GM23248 (cell line): ENCODE results near the gene ESYT3. TPM values are rescaled to one million over a fixed set of nuclear protein-coding genes. Genes with fewer than 3 reads are reported as not detected.

Experiments used
- DNase-seq: peaks from one replicate; pipeline ENCODE4 v3.0.0-alpha.2; 2015
- H2AFZ ChIP-seq: fragments of 200-600 bp; sonication (generic); 2 replicates; pipeline ENCODE4 v1.6.1; 2016; ENCODE audit warnings: antibody characterized with exemption
- H3F3A ChIP-seq: fragments of 200-600 bp; sonication (generic); 2 replicates; pipeline ENCODE4 v1.6.1; 2016; ENCODE audit warnings: mild to moderate bottlenecking, antibody characterized with exemption, mixed run types; ENCODE audit not compliant: insufficient read depth
- H3K27ac ChIP-seq: fragments of 200-600 bp; sonication (generic); 2 replicates; pipeline ENCODE4 v1.5.1; 2016; ENCODE audit warnings: mild to moderate bottlenecking
- H3K27me3 ChIP-seq: fragments of 200-600 bp; sonication (generic); replicated peaks from 2 replicates; pipeline ENCODE4 v1.6.1; 2016; ENCODE audit warnings: mild to moderate bottlenecking; ENCODE audit not compliant: insufficient read depth
- H3K36me3 ChIP-seq: fragments of 200-600 bp; sonication (generic); 2 replicates; pipeline ENCODE4 v1.6.1; 2016; ENCODE audit warnings: low read depth, mild to moderate bottlenecking
- H3K4me1 ChIP-seq: fragments of 200-600 bp; sonication (generic); 2 replicates; pipeline ENCODE4 v1.6.1; 2016; ENCODE audit warnings: mild to moderate bottlenecking; ENCODE audit not compliant: insufficient read depth
- H3K4me2 ChIP-seq: fragments of 200-600 bp; sonication (generic); one replicate; pipeline ENCODE4 v1.6.1; 2016; ENCODE audit warnings: mild to moderate bottlenecking; ENCODE audit not compliant: unreplicated experiment
- H3K4me3 ChIP-seq: fragments of 200-600 bp; sonication (generic); 2 replicates; pipeline ENCODE4 v1.5.1; 2016; ENCODE audit warnings: mild to moderate bottlenecking
- H3K79me2 ChIP-seq: fragments of 200-600 bp; sonication (generic); 2 replicates; pipeline ENCODE4 v1.6.1; 2016; ENCODE audit warnings: mild to moderate bottlenecking; ENCODE audit not compliant: insufficient read depth
- H3K9ac ChIP-seq: fragments of 200-600 bp; sonication (generic); 2 replicates; pipeline ENCODE4 v1.6.1; 2016; ENCODE audit warnings: mild to moderate bottlenecking
- H3K9me2 ChIP-seq: fragments of 200-600 bp; sonication (generic); 2 replicates; pipeline ENCODE4 v1.6.1; 2016; ENCODE audit warnings: mixed run types, mild to moderate bottlenecking, moderate library complexity; ENCODE audit not compliant: insufficient read depth
- H3K9me3 ChIP-seq: fragments of 200-600 bp; sonication (generic); one replicate; pipeline ENCODE4 v1.6.1; 2017; ENCODE audit warnings: low read depth
- H4K20me1 ChIP-seq: fragments of 200-600 bp; sonication (generic); 2 replicates; pipeline ENCODE4 v1.6.0; 2016; ENCODE audit not compliant: insufficient read depth
- EZH2 ChIP-seq: fragments of 200-600 bp; sonication (generic); IDR thresholded peaks from 2 replicates; pipeline ENCODE4 v1.6.1; 2018; ENCODE audit warnings: antibody characterized with exemption, mild to moderate bottlenecking; ENCODE audit not compliant: insufficient read depth, poor library complexity, severe bottlenecking
- EZH2phosphoT487 ChIP-seq: fragments of 200-600 bp; sonication (generic); IDR thresholded peaks from 2 replicates; pipeline ENCODE4 v1.6.1; 2018; ENCODE audit warnings: antibody characterized with exemption, moderate library complexity, mild to moderate bottlenecking, low read depth; ENCODE audit not compliant: insufficient read depth
- WGBS, 2 experiments: methylation state at CpG; one replicate each; pipeline ENCODE4 v1.1.6; 2015 to 2017; ENCODE audit warnings: low lambda C conversion rate in 2 of 2, low coverage in 1 of 2; ENCODE audit errors: missing lambda C conversion rate in 2 of 2; 5-methylcytosine and 5-hydroxymethylcytosine counted together
- in situ Hi-C: fragments of 300-500 bp; cut with MboI; formaldehyde crosslinking; loops from 2 replicates; pipeline ENCODE4 v1.15.0; 2020
- polyA plus RNA-seq: library from polyadenylated mRNA; unstranded; fragments of >200 nt; fragmentation: Nextera tagmentation; extraction: Ambion mirVana; gene quantifications from 2 replicates; pipeline ENCODE4 v1.2.1, GENCODE V29; 2016
- total RNA-seq: library from RNA; depleted of rRNA; stranded (reverse); fragments of >200 nt; shearing (Covaris generic); gene quantifications from 2 replicates; pipeline ENCODE4 v1.2.3, GENCODE V29; 2014

Gene ESYT3
- total and polyA plus RNA-seq, 2 experiments from 2014 or later: 0.48 to 1.3 TPM

- peak; percentile 41 for DNase-seq
- Histone ChIP-seq H3K9me2 (no peaks in the 10 kb centered on the region), H3K4me3 (no peak overlapping the region), H3F3A (no peaks in the 10 kb centered on the region), H2AFZ (no peak overlapping the region), H3K9ac (no peak overlapping the region), H3K36me3 (no peaks in the 10 kb centered on the region), H3K79me2 (no peaks in the 10 kb centered on the region), H3K4me1 (peaks cover 2% of the 10 kb centered on the region; the same call in 1 of the 2 replicates), H4K20me1 (no peaks in the 10 kb centered on the region), H3K4me2 (no peak overlapping the region), H3K9me3 (no peaks in the 10 kb centered on the region), H3K27me3 (no peaks in the 10 kb centered on the region), H3K27ac (no peak overlapping the region)
- in situ Hi-C loops: loop anchor here (25.0 kb wide), 1 partner anchor 456 kb away; no protein-coding TSS in a partner anchor
- TF ChIP-seq EZH2phosphoT487: no peak
- TF ChIP-seq EZH2: no peak
- 86% methylated on average over 13 of the region's 13 CpGs for WGBS, 2 experiments
Measured at GRCh38 chr3:138455801-138456716, 21.6 kb downstream of the ESYT3 start.

DNA sequence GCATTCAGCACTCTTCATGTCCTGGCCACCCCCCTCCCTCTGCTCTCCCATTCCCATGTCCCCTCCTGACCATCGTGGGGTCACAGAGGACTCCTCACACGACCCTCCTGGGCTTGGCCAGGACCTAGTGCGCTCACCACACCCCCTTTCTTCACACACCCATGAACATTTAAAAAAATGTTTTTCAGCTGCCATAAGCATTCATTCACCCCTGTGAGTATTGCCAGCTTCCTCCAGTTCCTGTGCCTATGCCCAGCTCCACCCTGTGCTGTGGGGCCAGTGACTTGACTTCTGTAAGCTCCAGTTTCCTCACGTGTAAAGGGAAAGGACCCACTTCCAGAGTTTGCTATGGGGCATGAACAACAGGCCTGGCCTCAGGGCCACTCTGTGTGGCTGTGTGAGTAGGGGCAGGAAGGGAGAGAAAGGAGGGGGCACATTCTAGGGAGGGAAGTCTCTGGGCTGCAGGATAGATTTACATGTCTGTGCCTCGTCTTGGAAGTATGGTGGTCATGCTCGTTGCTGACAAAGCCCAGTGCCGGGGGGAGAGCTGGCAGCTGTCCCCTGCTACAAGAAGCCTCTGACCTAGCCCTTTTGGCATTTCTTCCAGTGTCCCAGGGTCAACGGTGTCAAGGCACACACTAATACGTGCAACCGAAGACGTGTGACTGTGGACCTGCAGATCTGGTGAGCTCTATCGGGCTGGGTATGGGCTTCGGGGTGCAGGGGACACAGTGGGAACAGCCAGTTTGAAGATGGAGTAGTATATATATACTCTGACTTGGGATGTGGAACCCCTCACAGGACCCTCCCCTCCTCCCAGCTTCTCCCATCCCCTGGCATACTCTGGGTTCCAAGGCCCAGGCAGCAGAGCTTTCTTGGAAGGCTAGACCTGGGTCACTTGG, 22.8 kb downstream of the ESYT3 start:
- H3K9me2 ChIP-seq: no peaks in the 10 kb centered on the region
- no peak overlapping the region for H3K9ac ChIP-seq
- no peak overlapping the region for H3K4me3 ChIP-seq
- H3F3A ChIP-seq: no peaks in the 10 kb centered on the region
- no peaks in the 10 kb centered on the region for H3K79me2 ChIP-seq
- H2AFZ ChIP-seq: no peak overlapping the region
- H3K27ac ChIP-seq: no peak overlapping the region
- in situ Hi-C loops: loop anchor here (25.0 kb wide), 1 partner anchor 455 kb away; no protein-coding TSS in a partner anchor
- no peak overlapping the region for H3K4me2 ChIP-seq
- H3K27me3 ChIP-seq: no peaks in the 10 kb centered on the region
- DNase-seq: no peak
- peaks cover 8% of the 10 kb centered on the region; the same call in 1 of the 2 replicates for H3K4me1 ChIP-seq
- no peaks in the 10 kb centered on the region for H3K36me3 ChIP-seq
- TF ChIP-seq EZH2 (no peak), EZH2phosphoT487 (no peak)
- H4K20me1 ChIP-seq: no peaks in the 10 kb centered on the region
- H3K9me3 ChIP-seq: no peaks in the 10 kb centered on the region
- 74 to 75% methylated on average over 13 of the region's 13 CpGs for WGBS, 2 experiments

DNA sequence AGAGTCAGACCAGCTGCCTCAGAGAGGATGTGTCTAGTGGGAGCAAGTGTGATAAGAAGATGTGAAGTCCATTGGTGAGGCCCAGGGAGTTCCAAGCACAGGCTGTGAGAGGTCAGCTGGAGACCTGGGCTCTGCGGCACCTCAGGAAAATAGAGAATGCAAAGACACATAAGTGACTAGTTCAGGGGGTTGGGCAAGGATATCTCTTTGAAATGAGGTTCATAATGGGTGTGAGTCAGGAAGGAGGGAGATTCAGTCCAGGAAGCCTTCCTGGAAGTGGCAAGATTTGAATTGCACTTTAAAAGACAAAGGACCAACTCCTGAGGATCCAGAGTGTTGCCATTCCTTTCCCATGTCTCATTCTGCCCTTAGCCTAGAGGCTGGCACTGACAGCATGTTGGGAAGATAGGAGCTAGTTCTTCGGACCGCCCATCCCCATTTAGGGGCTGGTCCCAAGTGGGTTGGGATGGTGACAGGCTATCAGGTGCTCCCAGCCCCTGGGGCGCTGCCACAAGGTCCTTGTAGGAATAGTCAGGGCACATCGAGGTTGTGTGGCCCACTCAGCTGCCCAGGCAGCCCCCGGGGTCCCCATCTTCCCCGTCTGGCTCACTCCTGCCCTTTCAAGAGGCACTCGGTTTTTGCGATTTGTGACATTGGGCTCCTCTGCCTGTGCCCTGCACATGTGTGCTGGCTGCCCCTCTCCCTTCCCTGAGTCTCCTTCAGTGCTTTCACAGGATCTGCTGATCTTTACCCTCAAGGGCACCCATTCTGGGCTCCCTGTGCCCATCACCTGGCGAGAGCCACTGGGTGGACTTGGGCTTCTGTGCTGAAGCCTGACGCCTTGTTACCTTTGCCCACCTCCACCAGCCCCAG, 23.7 kb downstream of the ESYT3 start:
- Histone ChIP-seq H3K4me3 (no peak overlapping the region), H3K9ac (no peak overlapping the region), H4K20me1 (no peaks in the 10 kb centered on the region), H3K4me2 (no peak overlapping the region), H3K79me2 (no peaks in the 10 kb centered on the region), H3K36me3 (no peaks in the 10 kb centered on the region), H3F3A (no peaks in the 10 kb centered on the region), H3K9me2 (no peaks in the 10 kb centered on the region), H3K9me3 (no peaks in the 10 kb centered on the region), H2AFZ (no peak overlapping the region), H3K27ac (no peak overlapping the region), H3K4me1 (peaks cover 8% of the 10 kb centered on the region; the same call in 1 of the 2 replicates), H3K27me3 (no peaks in the 10 kb centered on the region)
- no peak for DNase-seq
- in situ Hi-C loops: loop anchor here (25.0 kb wide), 1 partner anchor 454 kb away; no protein-coding TSS in a partner anchor
- 83 to 84% methylated on average over 9 to 11 of the region's 11 CpGs for WGBS, 2 experiments
- TF ChIP-seq EZH2phosphoT487 (no peak), EZH2 (no peak)
